ENCODE measurements around the gene GADD45B.

Gene GADD45B

GRCh38 chr19:2475018-2475701, 767 bp upstream of the GADD45B start (continued):
- TF ChIP-seq ZNF473 (tag by site-specific recombination; IDR thresholded peaks at IDR 0.05) (no peak), ZNF24 (tag by site-specific recombination; IDR thresholded peaks at IDR 0.05) (peak; percentile 91), ZNF202 (tag by site-specific recombination; IDR thresholded peaks at IDR 0.05; ENCODE audit: borderline replicate concordance) (no peak), ZNF791 (tag by site-specific recombination; IDR thresholded peaks at IDR 0.05) (no peak), ZNF184 (tag by site-specific recombination; IDR thresholded peaks at IDR 0.05) (0 out of 2 replicates have a peak, but pooled peaks have one; percentile 63), SCRT1 (tag by site-specific recombination; IDR thresholded peaks at IDR 0.05; ENCODE audit: borderline replicate concordance) (no peak), ZNF391 (tag by site-specific recombination; IDR thresholded peaks at IDR 0.05; ENCODE audit: borderline replicate concordance, low read depth) (peak; percentile 82), YY1 (tag by site-specific recombination; IDR thresholded peaks at IDR 0.05) (peak; percentile 63; the same call in 1 of the 2 replicates), ZNF664 (tag by site-specific recombination; IDR thresholded peaks at IDR 0.05) (no peak), ZNF623 (tag by site-specific recombination; IDR thresholded peaks at IDR 0.05) (peak; percentile 61), ZFP37 (tag by site-specific recombination; IDR thresholded peaks at IDR 0.05) (0 out of 2 replicates have a peak, but pooled peaks have one; percentile 36), ZIC2 (tag by site-specific recombination; IDR thresholded peaks at IDR 0.05) (0 out of 2 replicates have a peak, but pooled peaks have one; percentile 49), MZF1 (tag by site-specific recombination; IDR thresholded peaks at IDR 0.05; ENCODE audit: borderline replicate concordance) (no peak), KLF17 (tag by site-specific recombination; IDR thresholded peaks at IDR 0.05) (peak; percentile 88), WT1 (tag by site-specific recombination; IDR thresholded peaks at IDR 0.05) (no peak; the same call in 1 of the 2 replicates), PRDM6 (tag by site-specific recombination; IDR thresholded peaks at IDR 0.05) (no peak), ZNF239 (tag by site-specific recombination; IDR thresholded peaks at IDR 0.05) (0 out of 2 replicates have a peak, but pooled peaks have one; percentile 41), ZNF16 (tag by site-specific recombination; IDR thresholded peaks at IDR 0.05; ENCODE audit: low read depth) (no peak), EGR2 (tag by site-specific recombination; IDR thresholded peaks at IDR 0.05; ENCODE audit: low read depth) (peak; percentile 83), SETDB1 (IDR thresholded peaks at IDR 0.05; ENCODE audit: insufficient read length, low read length) (no peak), ZNF175 (tag by site-specific recombination; IDR thresholded peaks at IDR 0.05) (no peak), ZNF211 (tag by site-specific recombination; IDR thresholded peaks at IDR 0.05; ENCODE audit: low read depth) (no peak), HOXC10 (CRISPR knock-in tag; IDR thresholded peaks at IDR 0.05) (no peak), ZNF248 (tag by site-specific recombination; IDR thresholded peaks at IDR 0.05) (no peak), ZNF18 (tag by site-specific recombination; IDR thresholded peaks at IDR 0.05) (peak; percentile 49; the same call in 1 of the 2 replicates), GLI2 (tag by site-specific recombination; IDR thresholded peaks at IDR 0.05; ENCODE audit: borderline replicate concordance, low read depth) (no peak), ZNF266 (tag by site-specific recombination; IDR thresholded peaks at IDR 0.05; ENCODE audit: low read depth) (no peak), ZNF518A (tag by site-specific recombination; conservative IDR thresholded peaks at IDR 0.05; ENCODE audit: low read depth) (no peak), ZNF555 (tag by site-specific recombination; conservative IDR thresholded peaks at IDR 0.05) (no peak), MEIS1 (CRISPR knock-in tag; IDR thresholded peaks at IDR 0.05; ENCODE audit: borderline replicate concordance) (no peak), ZNF654 (tag by site-specific recombination; IDR thresholded peaks at IDR 0.05; ENCODE audit: low read depth) (no peak), ZNF292 (tag by site-specific recombination; IDR thresholded peaks at IDR 0.05; ENCODE audit: borderline replicate concordance, low read depth) (no peak)

Data from HEK293 (cell line).